GM18505 (cell line): Measurements from ENCODE around the gene SPATA13.

Experiments used
- ATAC-seq: cut with Tn5 transposase; IDR thresholded peaks from one replicate; pipeline ENCODE4 v1.9.1; 2021; ENCODE audit not compliant: unreplicated experiment
- POLR2A ChIP-seq: IDR thresholded peaks from 4 replicates; pipeline ENCODE4 v1.6.1; 2011; ENCODE audit warnings: borderline replicate concordance; ENCODE audit not compliant: insufficient read depth, insufficient read length; ENCODE audit errors: extremely low read depth

Gene SPATA13

GRCh38 chr13:24241336-24241735 lies 80.8 kb downstream of the SPATA13 start:
- no peak for ATAC-seq
- no peak for TF ChIP-seq POLR2A

- TF ChIP-seq POLR2A, result no peak
- ATAC-seq, result no peak
Observed at GRCh38 chr13:24242100-24242499, 81.6 kb downstream of the SPATA13 start.

GRCh38 chr13:24243302-24243701 lies 82.8 kb downstream of the SPATA13 start:
- TF ChIP-seq POLR2A, result no peak
- no peak for ATAC-seq

GRCh38 chr13:24244802-24245201 lies 84.3 kb downstream of the SPATA13 start:
- TF ChIP-seq POLR2A, result no peak
- ATAC-seq, result no peak

GRCh38 chr13:24247016-24247415 lies 86.5 kb downstream of the SPATA13 start:
- ATAC-seq, result no peak
- no peak for TF ChIP-seq POLR2A

- no peak for TF ChIP-seq POLR2A
- no peak for ATAC-seq
Observed at GRCh38 chr13:24249624-24250023, 89.1 kb downstream of the SPATA13 start.

- no peak for TF ChIP-seq POLR2A
- no peak for ATAC-seq
Observed at GRCh38 chr13:24250376-24251057, 90.0 kb downstream of the SPATA13 start.

GRCh38 chr13:24251525-24251924 lies 91.0 kb downstream of the SPATA13 start:
- ATAC-seq, result no peak
- TF ChIP-seq POLR2A, result no peak

- TF ChIP-seq POLR2A, result no peak
- ATAC-seq, result no peak
Observed at GRCh38 chr13:24252136-24252535, 91.6 kb downstream of the SPATA13 start.

- TF ChIP-seq POLR2A, result no peak
- no peak for ATAC-seq
Observed at GRCh38 chr13:24253520-24254145, 93.1 kb downstream of the SPATA13 start.

- no peak for TF ChIP-seq POLR2A
- ATAC-seq, result peak; percentile 59
Observed at GRCh38 chr13:24254146-24254841, 93.8 kb downstream of the SPATA13 start.

GRCh38 chr13:24257497-24257896 lies 97.0 kb downstream of the SPATA13 start:
- no peak for ATAC-seq
- TF ChIP-seq POLR2A, result no peak

GRCh38 chr13:24261566-24261965 lies 101.0 kb downstream of the SPATA13 start:
- ATAC-seq, result no peak

GRCh38 chr13:24263632-24264031 lies 103.1 kb downstream of the SPATA13 start:
- ATAC-seq, result no peak
- no peak for TF ChIP-seq POLR2A

More at GRCh38 chr13:24261566-24261965, 101.0 kb downstream of the SPATA13 start:
- TF ChIP-seq POLR2A, result no peak
